Measurements from ENCODE around the gene CCDC91.
"Not testable (repeated sequence)": the region's sequence is repeated elsewhere in the genome, so short reads cannot be mapped to it uniquely, and the experiment has no call there.

CCDC91 gene

DNA sequence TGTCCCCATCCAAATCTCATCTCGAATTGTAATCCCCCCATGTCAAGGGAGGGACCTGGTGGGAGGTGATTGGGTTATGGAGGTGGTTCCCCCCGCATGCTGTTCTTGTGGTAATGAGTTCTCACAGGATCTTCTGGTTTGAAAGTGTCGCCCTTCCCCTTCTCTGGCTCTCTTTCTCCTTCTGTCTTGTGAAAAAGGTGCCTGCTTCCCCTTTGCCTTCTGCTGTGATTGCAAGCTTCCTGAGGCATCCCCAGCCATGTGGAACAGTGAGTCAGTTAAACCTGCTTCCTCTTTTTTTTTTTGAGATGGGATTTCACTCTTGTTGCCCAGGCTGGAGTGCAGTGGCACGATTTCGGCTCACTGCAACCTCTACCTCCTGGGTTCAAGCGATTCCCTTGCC is 104.0 kb downstream of the CCDC91 start:
- DNase-seq (ENCODE audit: low read depth): no peak

GRCh38 chr12:28296287-28296686 is 106.0 kb downstream of the CCDC91 start:
- DNase-seq (ENCODE audit: low read depth): no peak

DNA sequence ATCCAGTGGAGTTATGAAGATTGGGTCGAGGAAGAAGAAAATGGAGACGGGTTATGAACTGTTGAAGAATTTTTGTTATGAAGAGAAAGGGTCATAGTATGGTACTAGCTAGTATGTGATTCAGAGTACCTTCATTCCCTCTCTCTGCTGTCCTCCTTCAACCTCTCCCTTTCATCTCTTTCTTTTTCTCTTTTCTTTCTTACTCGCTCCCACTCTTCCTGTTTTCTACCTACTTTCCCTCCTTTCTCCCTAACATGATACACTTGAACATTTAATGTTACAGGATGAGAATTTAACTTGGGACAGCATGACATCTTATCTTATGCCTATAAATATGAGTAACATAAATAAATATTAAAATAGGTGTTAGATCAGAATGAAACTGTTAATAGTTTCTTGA is 112.9 kb downstream of the CCDC91 start:
- no peak for DNase-seq (ENCODE audit: low read depth)

DNA sequence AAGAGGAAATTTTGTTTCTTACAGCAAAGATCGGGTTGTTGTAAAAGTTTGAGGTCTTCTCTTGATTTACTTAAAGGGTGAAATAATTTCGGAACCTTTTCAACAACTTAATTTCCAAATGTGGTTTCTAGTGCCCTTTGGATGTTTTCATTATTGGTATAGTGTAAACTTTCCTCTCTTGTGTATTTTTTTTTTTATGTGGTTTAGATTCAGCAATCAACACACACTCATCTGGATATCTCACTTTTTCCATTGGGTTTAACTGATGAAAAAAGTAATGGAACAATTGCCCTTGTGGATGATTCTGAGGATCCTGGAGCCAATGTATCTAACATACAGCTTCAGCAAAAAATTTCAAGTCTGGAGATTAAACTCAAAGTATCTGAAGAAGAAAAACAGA is 116.3 kb downstream of the CCDC91 start:
- DNase-seq (ENCODE audit: low read depth): no peak

DNA sequence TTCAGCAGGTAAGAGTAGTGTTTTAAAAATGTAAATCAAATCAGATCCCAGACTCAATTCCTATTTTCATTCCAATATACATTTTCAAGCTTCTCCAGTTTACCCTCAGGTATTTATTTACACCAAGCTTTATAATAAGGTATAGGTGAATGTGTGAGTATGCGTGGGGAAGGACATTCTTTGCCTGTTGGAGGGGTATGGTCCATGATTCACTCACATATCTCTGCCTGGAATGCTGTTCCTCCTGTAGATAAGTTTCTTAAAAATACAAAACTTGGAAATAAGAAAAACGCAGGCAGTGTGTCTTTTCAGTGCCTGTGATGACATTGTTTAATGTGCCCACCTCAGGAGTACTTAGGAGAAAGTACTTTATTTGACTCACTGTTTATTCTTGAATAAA is 118.6 kb downstream of the CCDC91 start:
- DNase-seq (ENCODE audit: low read depth): no peak

DNA sequence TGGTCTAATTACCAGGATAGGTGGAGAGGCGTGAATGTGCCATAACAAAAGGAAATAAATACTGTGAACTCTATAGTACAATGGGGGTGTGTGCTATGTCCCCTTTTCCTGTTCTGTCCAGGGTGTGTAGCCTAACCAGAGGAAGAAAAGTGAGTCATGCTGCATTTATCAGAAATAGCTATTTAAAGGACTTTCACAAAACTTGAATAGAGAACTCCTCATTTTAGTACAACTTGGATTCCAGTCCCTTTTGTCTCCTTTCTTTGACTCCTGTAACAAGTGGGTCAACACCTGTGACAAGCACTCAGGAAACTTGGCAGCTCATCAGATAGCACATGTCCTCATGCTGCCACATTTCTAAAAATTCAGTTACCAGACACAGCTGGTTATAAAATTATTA is 123.4 kb downstream of the CCDC91 start:
- DNase-seq (ENCODE audit: low read depth): no peak

GRCh38 chr12:28316049-28316448 is 125.8 kb downstream of the CCDC91 start:
- DNase-seq (ENCODE audit: low read depth): no peak

GRCh38 chr12:28318273-28318672 is 128.0 kb downstream of the CCDC91 start:
- no peak for DNase-seq (ENCODE audit: low read depth)

- DNase-seq (ENCODE audit: low read depth): no peak
Observed at GRCh38 chr12:28320353-28320752, 130.1 kb downstream of the CCDC91 start.

GRCh38 chr12:28327722-28328121 is 137.5 kb downstream of the CCDC91 start:
- DNase-seq (ENCODE audit: low read depth): no peak

- no peak for DNase-seq (ENCODE audit: low read depth)
Observed at GRCh38 chr12:28328967-28329366, 138.7 kb downstream of the CCDC91 start.

DNA sequence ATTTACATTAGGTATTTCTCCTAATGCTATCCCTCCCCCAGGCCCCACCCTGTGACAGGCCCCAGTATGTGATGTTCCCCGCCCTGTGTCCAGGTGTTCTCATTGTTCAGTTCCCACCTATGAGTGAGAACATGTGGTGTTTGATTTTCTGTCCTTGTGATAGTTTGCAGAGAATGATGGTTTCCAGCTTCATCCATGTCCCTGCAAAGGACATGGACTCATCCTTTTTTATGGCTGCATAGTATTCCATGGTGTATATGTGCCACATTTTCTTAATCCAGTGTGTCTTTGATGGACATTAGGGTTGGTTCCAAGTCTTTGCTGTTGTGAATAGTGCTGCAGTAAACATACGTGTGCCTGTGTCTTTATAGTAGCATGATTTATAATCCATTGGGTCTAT is 139.5 kb downstream of the CCDC91 start:
- DNase-seq (ENCODE audit: low read depth): not testable (repeated sequence)

DNA sequence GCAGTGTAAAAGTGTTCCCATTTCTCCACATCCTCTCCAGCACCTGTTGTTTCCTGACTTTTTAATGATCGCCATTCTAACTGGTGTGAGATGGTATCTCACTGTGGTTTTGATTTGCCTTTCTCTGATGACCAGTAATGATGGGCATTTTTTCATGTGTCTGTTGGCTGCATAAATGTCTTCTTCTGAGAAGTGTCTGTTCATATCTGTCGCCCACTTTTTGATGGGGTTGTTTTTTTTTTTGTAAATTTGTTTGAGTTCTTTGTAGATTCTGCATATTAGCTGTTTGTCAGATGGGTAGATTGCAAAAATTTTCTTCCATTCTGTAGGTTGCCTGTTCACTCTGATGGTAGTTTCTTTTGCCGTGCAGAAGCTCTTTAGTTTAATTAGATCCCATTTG is 140.0 kb downstream of the CCDC91 start:
- DNase-seq (ENCODE audit: low read depth): not testable (repeated sequence)

DNA sequence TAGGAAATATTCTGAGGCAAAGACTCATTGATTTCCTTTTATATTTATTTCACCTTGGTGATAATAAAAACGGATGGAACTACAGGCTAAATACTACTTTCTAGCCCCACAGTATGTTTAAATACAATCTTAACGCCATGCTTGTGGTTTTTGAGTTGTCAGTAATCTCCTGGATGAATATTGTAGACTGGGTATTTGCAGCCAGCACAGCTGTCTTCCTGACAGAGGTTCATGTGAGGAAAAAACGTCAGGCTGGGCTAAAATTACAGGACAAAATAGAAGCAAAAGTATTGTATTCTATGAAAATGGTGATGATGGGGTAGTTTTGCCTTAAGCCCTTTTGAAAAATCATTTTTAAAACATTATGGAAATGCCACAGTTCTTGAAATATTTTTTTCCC is 140.9 kb downstream of the CCDC91 start:
- no peak for DNase-seq (ENCODE audit: low read depth)

DNA sequence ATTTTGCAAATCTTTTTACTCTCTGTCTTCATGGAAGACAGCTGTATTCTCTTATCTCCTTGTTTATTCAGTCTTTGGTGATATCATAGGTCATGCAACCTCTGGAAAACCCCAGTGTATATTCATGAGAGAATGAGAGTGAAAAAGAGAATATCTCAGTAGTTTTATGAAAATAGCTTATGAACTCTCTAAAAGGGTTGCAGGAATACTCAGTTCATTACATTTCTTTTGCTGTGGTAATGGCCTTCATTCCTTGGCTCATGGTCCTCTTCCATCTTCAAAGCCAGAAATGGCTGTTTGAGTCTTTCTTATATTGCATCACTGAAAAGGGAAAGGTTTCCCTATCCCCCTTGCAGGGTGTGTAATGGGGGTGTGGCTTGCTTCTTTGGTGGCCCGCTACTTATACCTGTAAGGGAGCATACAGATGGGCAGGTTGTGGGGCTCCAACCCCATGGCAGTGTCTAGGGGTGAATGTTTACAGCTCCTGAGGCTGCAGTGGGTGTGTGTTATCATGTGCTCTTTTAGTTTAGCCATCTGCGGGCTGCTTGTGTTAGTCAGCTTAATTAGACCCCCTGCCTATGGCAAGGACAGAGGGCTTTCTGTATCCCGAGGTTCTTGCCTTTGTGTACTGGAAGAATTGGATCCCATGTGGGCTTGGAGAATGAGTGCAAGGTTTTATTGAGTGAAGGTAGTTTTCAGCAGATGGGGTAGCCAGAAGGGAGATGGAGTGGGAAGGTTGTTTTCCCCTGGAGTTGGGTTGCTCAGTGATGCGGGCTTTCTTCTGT is 150.2 kb downstream of the CCDC91 start:
- no peak for DNase-seq (ENCODE audit: low read depth)

GRCh38 chr12:28343713-28344112 is 153.5 kb downstream of the CCDC91 start:
- DNase-seq (ENCODE audit: low read depth): no peak

DNA sequence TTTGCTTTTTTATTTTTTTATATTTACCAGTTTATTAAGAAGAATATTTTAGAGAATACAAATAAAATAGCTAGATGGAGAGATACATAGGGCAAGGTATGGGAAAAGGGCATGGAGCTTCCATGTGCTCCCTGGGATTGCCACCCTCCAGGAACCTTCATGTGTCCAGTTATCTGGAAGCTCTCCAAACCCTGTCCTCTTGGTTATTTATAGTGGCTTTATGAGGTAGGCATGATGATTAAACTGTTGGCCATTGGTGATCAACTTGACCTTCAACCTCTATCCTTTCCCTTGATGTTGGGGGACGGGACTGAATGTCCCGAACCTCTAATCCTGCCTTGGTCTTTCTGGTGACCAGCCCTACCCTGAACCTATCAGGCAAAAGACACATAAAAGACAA is 156.3 kb downstream of the CCDC91 start:
- no peak for DNase-seq (ENCODE audit: low read depth)

GRCh38 chr12:28349196-28349595 is 158.9 kb downstream of the CCDC91 start:
- DNase-seq (ENCODE audit: low read depth): no peak

DNA sequence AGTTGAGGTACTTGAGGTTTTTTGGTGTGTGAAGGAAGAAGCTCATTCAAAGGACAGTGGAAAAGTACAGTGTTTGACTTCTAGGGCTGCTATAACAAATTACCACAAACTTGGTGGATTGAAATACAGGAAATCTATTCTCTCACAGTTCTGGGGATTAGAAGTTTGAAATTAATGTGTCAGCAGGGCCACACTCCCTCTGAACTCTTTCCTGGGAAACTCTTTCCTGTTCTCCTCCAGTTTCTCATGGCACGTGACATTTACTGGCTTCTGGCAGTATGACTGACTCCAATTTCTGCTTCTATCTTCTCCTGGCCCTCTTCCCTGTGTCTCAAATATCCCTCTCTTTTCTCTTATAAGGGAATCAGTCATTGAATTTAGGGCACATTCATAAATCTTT is 160.2 kb downstream of the CCDC91 start:
- no peak for DNase-seq (ENCODE audit: low read depth)

DNA sequence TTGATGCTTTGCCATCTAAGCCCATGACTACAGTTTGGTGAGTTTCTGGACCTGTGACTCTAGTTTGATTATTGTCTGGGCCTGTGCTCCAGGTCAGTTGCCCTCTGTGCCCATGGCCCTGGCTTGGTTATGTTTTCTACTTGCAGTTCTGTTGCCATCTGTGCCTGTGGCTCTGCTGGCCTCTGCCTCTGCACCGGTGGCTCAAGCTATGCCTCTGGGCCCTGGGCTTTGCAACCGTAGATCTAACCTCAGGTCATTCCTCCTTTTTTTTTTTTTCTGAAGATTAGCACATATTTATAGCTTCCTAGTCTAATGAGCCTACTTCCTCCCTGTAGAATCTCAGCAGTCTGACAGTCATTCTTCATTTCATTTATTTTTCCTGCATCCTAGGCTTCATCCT is 161.2 kb downstream of the CCDC91 start:
- no peak for DNase-seq (ENCODE audit: low read depth)

GRCh38 chr12:28355161-28355560 is 164.9 kb downstream of the CCDC91 start:
- DNase-seq (ENCODE audit: low read depth): no peak

DNA sequence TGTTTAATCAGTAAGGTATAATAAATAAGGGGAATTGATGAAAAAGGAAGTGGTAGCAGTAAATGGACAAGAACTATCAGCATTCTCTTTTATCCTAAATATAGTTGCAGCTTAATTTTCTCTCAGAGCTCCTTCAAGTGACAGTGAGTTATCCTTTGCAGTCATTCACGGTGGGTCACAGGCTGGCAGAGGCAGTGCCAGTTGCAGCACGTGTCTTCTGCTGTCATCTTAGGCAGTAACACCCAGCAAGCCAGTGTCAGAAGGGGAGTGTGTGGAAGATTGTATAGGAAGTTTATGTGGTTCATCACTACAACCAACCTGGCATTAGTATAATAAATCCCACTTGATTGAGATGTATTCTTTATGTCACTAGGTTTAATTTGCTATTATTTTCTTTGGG is 170.0 kb downstream of the CCDC91 start:
- no peak for DNase-seq (ENCODE audit: low read depth)

- DNase-seq (ENCODE audit: low read depth): no peak
Observed at GRCh38 chr12:28367326-28367725, 177.1 kb downstream of the CCDC91 start.

DNA sequence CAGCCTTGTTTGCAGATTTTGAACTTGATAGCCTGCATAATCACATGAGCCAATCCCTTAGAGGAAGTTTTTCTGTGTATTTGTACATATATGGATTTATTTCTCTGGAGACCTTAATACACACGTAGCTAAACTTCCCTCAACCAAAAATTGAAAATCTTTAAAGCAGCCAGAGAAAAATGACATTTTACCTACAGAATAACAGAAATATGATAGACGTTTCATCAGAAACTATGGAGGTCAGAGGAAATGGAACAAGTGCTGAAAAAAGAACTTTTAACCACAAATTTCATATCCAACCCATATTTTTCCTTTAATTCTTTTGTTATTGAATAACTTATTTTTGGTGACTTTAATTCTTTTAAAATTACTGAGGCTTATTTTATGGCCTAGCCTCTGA is 177.7 kb downstream of the CCDC91 start:
- DNase-seq (ENCODE audit: low read depth): no peak

All from activated T-helper 1 cell treated with Interleukin-2 at 50 U/mL for 16 hours (primary cell).